HepG2 (cell line): ENCODE results near the gene TATDN2. TPM values are rescaled to one million over a fixed set of nuclear protein-coding genes. Genes with fewer than 3 reads are reported as not detected.

Experiments
- FOXO1 ChIP-seq: sonication (generic); formaldehyde crosslinking; IDR thresholded peaks from 2 replicates; pipeline ENCODE4 v1.4.0; 2020; ENCODE audit warnings: missing genetic modification reagents
- GFI1 ChIP-seq: sonication (generic); formaldehyde crosslinking; IDR thresholded peaks from 2 replicates; pipeline ENCODE4 v1.5.0; 2020; ENCODE audit warnings: missing genetic modification reagents, mild to moderate bottlenecking, borderline replicate concordance
- HOXD1 ChIP-seq: sonication (generic); formaldehyde crosslinking; IDR thresholded peaks from 2 replicates; pipeline ENCODE4 v1.5.0; 2020; ENCODE audit warnings: missing genetic modification reagents
- JDP2 ChIP-seq: sonication (generic); formaldehyde crosslinking; IDR thresholded peaks from 2 replicates; pipeline ENCODE4 v1.8.1; 2022; ENCODE audit warnings: missing genetic modification reagents, borderline replicate concordance
- NPAS2 ChIP-seq: sonication (generic); formaldehyde crosslinking; IDR thresholded peaks from 2 replicates; pipeline ENCODE4 v1.8.0; 2022; ENCODE audit warnings: mild to moderate bottlenecking, missing genetic modification reagents, borderline replicate concordance
- PCBP2 ChIP-seq: fragments of 200-400 bp; formaldehyde crosslinking; optimal IDR thresholded peaks from 2 replicates; pipeline ENCODE3; 2018; ENCODE audit warnings: low read length, low read depth; ENCODE audit not compliant: poor library complexity, severe bottlenecking
- PPARG ChIP-seq: conservative IDR thresholded peaks from 2 replicates; pipeline ENCODE4 v1.6.1; 2016; ENCODE audit warnings: missing biosample characterization, missing genetic modification reagents
- RBM39 ChIP-seq: fragments of 200-400 bp; formaldehyde crosslinking; IDR thresholded peaks from one replicate; pipeline ENCODE4 v1.6.1; 2018; ENCODE audit warnings: antibody characterized with exemption, mild to moderate bottlenecking, low read depth, low read length; ENCODE audit not compliant: poor library complexity, severe bottlenecking
- SNAI1 ChIP-seq: sonication (generic); formaldehyde crosslinking; IDR thresholded peaks from 2 replicates; pipeline ENCODE4 v1.5.0; 2020; ENCODE audit warnings: mild to moderate bottlenecking, missing genetic modification reagents, borderline replicate concordance
- TCF7L2 ChIP-seq: IDR thresholded peaks from 2 replicates; pipeline ENCODE4 v1.6.1; 2011; ENCODE audit warnings: mild to moderate bottlenecking, low read depth, low read length, moderate library complexity
- ZBTB21 ChIP-seq: sonication (generic); formaldehyde crosslinking; IDR thresholded peaks from 2 replicates; pipeline ENCODE4 v1.4.0; 2020; ENCODE audit warnings: missing genetic modification reagents
- ZNF136 ChIP-seq: sonication (generic); formaldehyde crosslinking; IDR thresholded peaks from 2 replicates; pipeline ENCODE4 v1.8.1; 2022; ENCODE audit warnings: low read depth, mild to moderate bottlenecking, moderate library complexity, missing genetic modification reagents
- ZNF333 ChIP-seq: sonication (generic); formaldehyde crosslinking; IDR thresholded peaks from 2 replicates; pipeline ENCODE4 v1.4.0; 2020; ENCODE audit warnings: mild to moderate bottlenecking, missing genetic modification reagents, borderline replicate concordance
- ZNF343 ChIP-seq: sonication (generic); formaldehyde crosslinking; IDR thresholded peaks from 2 replicates; pipeline ENCODE4 v1.4.0; 2020; ENCODE audit warnings: mild to moderate bottlenecking, missing genetic modification reagents
- ZNF646 ChIP-seq: sonication (generic); formaldehyde crosslinking; IDR thresholded peaks from 2 replicates; pipeline ENCODE4 v1.9.0; 2021; ENCODE audit warnings: mild to moderate bottlenecking, missing genetic modification reagents
- ZNF879 ChIP-seq: sonication (generic); formaldehyde crosslinking; IDR thresholded peaks from 2 replicates; pipeline ENCODE4 v1.8.1; 2023; ENCODE audit warnings: missing genetic modification reagents
- polyA plus RNA-seq, 8 experiments: library from polyadenylated mRNA; depleted of rRNA in 3 of 8; stranded (reverse) in 7 of 8; unstranded in 1 of 8; fragments of >200 nt; fragmentation: Illumina TruSeq in 4 of 8; extraction: Trizol in 4 of 8; gene quantifications; 2 replicates each; pipeline versions ENCODE4 v1.2.1 to v1.2.3, GENCODE V29; 2011 to 2016; ENCODE audit warnings: low read depth in 4 of 8, missing spikeins in 1 of 8, mixed read lengths in 1 of 8; ENCODE audit not compliant: insufficient read depth in 1 of 8
- total RNA-seq, 5 experiments: library from RNA; depleted of rRNA; stranded (reverse); fragments of >200 nt; fragmentation: Illumina TruSeq; extraction: Trizol; gene quantifications; 2 replicates each; pipeline ENCODE4 v1.2.3, GENCODE V29; 2016; ENCODE audit warnings: low read depth in 1 of 5
- TF ChIP-seq, protein P1 (sequence below): sonication (generic); formaldehyde crosslinking; IDR thresholded peaks from 2 replicates; pipeline ENCODE4 v1.4.0; 2020; ENCODE audit warnings: mild to moderate bottlenecking, missing genetic modification reagents
- TF ChIP-seq, protein P2 (sequence below): sonication (generic); formaldehyde crosslinking; IDR thresholded peaks from 2 replicates; pipeline ENCODE4 v1.5.0; 2020; ENCODE audit warnings: mild to moderate bottlenecking, missing genetic modification reagents
- TF ChIP-seq, protein P3 (sequence below): sonication (generic); formaldehyde crosslinking; IDR thresholded peaks from 2 replicates; pipeline ENCODE4 v1.8.1; 2023; ENCODE audit warnings: mild to moderate bottlenecking, missing genetic modification reagents

TATDN2 gene
- total and polyA plus RNA-seq, 2 of the 13 experiments (the other 11 are each of a cell fraction or from before 2014, with no cell fraction given) = 12.1 to 21.9 TPM

- TF ChIP-seq TCF7L2 (no peak), SNAI1 (no peak), ZNF879 (CRISPR knock-in tag) (no peak), HOXD1 (no peak), JDP2 (no peak), ZBTB21 (CRISPR knock-in tag) (no peak), ZNF343 (CRISPR knock-in tag) (no peak), GFI1 (CRISPR knock-in tag) (peak; percentile 94), PCBP2 (no peak), RBM39 (no peak), ZNF333 (CRISPR knock-in tag) (no peak), FOXO1 (CRISPR knock-in tag) (no peak), ZNF646 (no peak), ZNF136 (no peak), NPAS2 (CRISPR knock-in tag) (no peak), PPARG (CRISPR knock-in tag) (no peak)
- TF ChIP-seq, protein P1, sequence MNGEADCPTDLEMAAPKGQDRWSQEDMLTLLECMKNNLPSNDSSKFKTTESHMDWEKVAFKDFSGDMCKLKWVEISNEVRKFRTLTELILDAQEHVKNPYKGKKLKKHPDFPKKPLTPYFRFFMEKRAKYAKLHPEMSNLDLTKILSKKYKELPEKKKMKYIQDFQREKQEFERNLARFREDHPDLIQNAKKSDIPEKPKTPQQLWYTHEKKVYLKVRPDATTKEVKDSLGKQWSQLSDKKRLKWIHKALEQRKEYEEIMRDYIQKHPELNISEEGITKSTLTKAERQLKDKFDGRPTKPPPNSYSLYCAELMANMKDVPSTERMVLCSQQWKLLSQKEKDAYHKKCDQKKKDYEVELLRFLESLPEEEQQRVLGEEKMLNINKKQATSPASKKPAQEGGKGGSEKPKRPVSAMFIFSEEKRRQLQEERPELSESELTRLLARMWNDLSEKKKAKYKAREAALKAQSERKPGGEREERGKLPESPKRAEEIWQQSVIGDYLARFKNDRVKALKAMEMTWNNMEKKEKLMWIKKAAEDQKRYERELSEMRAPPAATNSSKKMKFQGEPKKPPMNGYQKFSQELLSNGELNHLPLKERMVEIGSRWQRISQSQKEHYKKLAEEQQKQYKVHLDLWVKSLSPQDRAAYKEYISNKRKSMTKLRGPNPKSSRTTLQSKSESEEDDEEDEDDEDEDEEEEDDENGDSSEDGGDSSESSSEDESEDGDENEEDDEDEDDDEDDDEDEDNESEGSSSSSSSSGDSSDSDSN (CRISPR knock-in tag) = no peak
- TF ChIP-seq, protein P2, sequence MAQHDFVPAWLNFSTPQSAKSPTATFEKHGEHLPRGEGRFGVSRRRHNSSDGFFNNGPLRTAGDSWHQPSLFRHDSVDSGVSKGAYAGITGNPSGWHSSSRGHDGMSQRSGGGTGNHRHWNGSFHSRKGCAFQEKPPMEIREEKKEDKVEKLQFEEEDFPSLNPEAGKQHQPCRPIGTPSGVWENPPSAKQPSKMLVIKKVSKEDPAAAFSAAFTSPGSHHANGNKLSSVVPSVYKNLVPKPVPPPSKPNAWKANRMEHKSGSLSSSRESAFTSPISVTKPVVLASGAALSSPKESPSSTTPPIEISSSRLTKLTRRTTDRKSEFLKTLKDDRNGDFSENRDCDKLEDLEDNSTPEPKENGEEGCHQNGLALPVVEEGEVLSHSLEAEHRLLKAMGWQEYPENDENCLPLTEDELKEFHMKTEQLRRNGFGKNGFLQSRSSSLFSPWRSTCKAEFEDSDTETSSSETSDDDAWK (CRISPR knock-in tag) = no peak
- TF ChIP-seq, protein P3, sequence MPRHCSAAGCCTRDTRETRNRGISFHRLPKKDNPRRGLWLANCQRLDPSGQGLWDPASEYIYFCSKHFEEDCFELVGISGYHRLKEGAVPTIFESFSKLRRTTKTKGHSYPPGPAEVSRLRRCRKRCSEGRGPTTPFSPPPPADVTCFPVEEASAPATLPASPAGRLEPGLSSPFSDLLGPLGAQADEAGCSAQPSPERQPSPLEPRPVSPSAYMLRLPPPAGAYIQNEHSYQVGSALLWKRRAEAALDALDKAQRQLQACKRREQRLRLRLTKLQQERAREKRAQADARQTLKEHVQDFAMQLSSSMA = no peak
Measured at GRCh38 chr3:10249833-10250232, 1.6 kb downstream of the TATDN2 start (continued).
